ENCODE results near the gene MIA2.

DNA sequence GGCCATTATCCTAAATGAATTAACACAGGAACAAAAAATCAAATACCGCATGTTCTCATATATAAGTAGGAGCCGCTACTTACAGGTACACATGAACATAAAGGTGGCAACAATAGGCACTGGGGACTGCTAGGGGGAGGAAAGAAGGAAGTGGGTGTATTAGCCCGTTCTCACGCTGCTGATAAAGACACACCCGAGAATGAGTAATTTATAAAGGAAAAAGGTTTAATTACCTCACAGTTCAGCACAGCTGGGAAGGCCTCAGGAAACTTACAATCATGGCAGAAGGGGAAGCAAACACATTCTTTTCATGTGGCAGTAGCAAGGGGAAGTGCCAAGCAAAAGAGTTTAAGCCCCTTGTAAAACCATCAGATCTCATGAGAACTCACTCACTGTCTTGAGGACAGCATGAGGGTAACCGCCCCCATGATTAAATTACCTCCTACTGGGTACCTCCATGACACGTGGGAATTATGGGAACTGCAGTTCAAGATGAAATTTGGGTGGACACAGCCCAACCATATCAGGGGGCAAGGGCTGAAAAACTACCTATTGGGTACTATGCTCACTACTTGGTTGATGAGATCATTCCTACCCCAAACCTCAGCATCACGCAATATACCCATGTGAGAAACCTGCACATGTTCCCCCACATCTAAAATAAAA lies 16.4 kb upstream of the MIA2 start:
- TF ChIP-seq, protein P1, sequence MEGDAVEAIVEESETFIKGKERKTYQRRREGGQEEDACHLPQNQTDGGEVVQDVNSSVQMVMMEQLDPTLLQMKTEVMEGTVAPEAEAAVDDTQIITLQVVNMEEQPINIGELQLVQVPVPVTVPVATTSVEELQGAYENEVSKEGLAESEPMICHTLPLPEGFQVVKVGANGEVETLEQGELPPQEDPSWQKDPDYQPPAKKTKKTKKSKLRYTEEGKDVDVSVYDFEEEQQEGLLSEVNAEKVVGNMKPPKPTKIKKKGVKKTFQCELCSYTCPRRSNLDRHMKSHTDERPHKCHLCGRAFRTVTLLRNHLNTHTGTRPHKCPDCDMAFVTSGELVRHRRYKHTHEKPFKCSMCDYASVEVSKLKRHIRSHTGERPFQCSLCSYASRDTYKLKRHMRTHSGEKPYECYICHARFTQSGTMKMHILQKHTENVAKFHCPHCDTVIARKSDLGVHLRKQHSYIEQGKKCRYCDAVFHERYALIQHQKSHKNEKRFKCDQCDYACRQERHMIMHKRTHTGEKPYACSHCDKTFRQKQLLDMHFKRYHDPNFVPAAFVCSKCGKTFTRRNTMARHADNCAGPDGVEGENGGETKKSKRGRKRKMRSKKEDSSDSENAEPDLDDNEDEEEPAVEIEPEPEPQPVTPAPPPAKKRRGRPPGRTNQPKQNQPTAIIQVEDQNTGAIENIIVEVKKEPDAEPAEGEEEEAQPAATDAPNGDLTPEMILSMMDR (IDR thresholded peaks at IDR 0.05), result no peak
- TF ChIP-seq POLR2A (IDR thresholded peaks at IDR 0.05), result no peak

Data from right lobe of liver (tissue), 4 donors.